Breast epithelium (tissue), 3 donors: ENCODE data around the gene ANKRD53.

ENCODE experiments used
- POLR2A ChIP-seq: fragments of 450-650 bp; IDR thresholded peaks from one replicate; pipeline ENCODE4 v1.6.1; 2016; ENCODE audit warnings: antibody characterized with exemption, mild to moderate bottlenecking, moderate library complexity
- POLR2AphosphoS5 ChIP-seq, 3 donors: sonication (generic); formaldehyde crosslinking; IDR thresholded peaks; one replicate each; pipeline ENCODE4 v1.6.1; 2017; ENCODE audit warnings: antibody characterized with exemption in 3 of 3
- TF ChIP-seq, protein P1 (sequence below), 3 donors: fragments of 450-650 bp; IDR thresholded peaks; one replicate each; pipeline ENCODE4 v1.5.1; 2016 to 2017; ENCODE audit warnings: antibody characterized with exemption in 3 of 3, mild to moderate bottlenecking in 3 of 3, moderate library complexity in 3 of 3

DNA sequence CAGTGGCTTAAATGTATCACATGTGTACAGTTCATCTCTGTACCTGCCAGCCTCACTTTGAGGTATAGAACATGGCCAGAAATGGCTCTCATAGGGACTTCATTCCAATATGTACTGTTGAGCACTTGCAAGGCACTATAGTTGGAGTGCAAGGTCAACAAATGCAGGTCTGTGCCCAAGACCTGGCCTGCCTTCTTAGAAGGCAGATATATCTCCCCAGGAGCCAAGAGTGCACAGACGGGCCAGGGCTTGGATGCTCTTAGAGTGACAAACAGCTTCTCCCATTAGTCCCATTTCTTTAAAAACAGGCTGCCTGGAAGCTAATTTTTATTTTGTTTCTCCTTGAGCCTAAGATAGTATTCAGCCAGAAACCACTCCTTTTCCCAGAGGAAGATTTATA, 9.0 kb downstream of the ANKRD53 start:
- TF ChIP-seq POLR2AphosphoS5 (IDR thresholded peaks at IDR 0.05) (no peak), POLR2A (no peak)
- TF ChIP-seq, protein P1, sequence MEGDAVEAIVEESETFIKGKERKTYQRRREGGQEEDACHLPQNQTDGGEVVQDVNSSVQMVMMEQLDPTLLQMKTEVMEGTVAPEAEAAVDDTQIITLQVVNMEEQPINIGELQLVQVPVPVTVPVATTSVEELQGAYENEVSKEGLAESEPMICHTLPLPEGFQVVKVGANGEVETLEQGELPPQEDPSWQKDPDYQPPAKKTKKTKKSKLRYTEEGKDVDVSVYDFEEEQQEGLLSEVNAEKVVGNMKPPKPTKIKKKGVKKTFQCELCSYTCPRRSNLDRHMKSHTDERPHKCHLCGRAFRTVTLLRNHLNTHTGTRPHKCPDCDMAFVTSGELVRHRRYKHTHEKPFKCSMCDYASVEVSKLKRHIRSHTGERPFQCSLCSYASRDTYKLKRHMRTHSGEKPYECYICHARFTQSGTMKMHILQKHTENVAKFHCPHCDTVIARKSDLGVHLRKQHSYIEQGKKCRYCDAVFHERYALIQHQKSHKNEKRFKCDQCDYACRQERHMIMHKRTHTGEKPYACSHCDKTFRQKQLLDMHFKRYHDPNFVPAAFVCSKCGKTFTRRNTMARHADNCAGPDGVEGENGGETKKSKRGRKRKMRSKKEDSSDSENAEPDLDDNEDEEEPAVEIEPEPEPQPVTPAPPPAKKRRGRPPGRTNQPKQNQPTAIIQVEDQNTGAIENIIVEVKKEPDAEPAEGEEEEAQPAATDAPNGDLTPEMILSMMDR (IDR thresholded peaks at IDR 0.05): no peak
